ENCODE measurements around the gene UTS2.

UTS2 gene

DNA sequence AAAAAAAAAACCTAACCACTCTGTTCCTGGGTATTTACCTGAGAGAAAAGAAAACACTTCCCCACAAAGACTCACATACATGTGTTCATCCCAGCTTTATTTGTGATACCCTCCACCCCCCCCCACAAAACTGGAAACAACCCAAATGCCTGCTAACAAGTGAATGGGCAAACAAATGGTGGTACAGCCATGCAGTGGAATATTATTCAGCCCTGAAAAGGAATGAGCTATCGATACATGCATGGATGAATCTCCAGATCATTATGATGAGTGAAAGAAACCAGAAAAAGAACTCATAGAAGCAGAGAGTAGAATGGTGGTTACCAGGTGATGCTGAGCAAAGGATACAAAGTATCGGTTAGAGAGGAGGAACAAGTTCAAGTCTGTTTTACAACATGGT lies 38.0 kb upstream of the UTS2 start:
- TF ChIP-seq, protein P1, sequence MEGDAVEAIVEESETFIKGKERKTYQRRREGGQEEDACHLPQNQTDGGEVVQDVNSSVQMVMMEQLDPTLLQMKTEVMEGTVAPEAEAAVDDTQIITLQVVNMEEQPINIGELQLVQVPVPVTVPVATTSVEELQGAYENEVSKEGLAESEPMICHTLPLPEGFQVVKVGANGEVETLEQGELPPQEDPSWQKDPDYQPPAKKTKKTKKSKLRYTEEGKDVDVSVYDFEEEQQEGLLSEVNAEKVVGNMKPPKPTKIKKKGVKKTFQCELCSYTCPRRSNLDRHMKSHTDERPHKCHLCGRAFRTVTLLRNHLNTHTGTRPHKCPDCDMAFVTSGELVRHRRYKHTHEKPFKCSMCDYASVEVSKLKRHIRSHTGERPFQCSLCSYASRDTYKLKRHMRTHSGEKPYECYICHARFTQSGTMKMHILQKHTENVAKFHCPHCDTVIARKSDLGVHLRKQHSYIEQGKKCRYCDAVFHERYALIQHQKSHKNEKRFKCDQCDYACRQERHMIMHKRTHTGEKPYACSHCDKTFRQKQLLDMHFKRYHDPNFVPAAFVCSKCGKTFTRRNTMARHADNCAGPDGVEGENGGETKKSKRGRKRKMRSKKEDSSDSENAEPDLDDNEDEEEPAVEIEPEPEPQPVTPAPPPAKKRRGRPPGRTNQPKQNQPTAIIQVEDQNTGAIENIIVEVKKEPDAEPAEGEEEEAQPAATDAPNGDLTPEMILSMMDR (conservative IDR thresholded peaks at IDR 0.05; ENCODE audit: low read depth, low read length) = no peak
- DNase-seq (ENCODE audit: low read depth) = no peak
- no peak overlapping the region for H3K4me3 ChIP-seq (ENCODE audit: low read depth, low read length)

DNA sequence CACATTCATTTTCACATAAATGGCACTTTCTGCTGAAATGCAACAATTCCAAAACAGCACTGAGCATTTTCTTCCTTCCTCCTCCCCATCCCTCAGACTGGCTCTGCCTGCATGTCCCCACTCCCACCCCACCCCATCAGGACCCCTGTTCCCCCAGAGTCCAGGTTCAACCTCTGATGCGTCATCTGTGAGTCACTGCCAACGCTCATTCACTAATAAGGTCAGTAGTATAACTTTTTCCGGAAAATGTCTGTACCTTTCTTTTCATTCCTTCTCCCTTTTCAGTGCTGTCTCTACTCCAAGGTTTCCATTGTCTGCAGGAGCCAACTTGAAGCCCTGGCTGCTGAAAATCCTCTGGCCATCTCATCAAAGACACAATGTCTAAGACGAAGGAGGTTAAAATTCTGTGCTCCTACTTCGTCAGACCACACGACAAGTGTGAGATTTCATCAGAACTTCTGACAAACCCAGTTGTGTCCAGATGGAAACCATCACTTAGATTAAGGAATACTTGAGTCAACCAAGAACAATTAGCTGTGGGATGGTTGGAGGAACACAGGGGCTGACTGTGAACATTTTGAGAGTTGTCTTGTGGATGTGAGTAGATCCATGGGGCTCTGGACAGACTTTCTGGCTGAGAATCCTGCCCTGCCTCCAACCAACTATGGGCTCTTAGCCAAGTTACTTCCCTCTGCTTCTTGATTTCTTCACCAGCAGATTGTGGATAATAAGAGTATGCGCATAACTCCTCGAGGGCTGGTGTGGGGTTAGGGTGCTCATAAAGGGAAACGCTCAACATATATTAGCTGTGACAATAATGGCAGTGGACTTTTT lies 35.6 kb upstream of the UTS2 start:
- DNase-seq (ENCODE audit: low read depth) = peak; percentile 28
- TF ChIP-seq, protein P1 (conservative IDR thresholded peaks at IDR 0.05; ENCODE audit: low read depth, low read length) = no peak
- H3K4me3 ChIP-seq (ENCODE audit: low read depth, low read length) = no peak overlapping the region

DNA sequence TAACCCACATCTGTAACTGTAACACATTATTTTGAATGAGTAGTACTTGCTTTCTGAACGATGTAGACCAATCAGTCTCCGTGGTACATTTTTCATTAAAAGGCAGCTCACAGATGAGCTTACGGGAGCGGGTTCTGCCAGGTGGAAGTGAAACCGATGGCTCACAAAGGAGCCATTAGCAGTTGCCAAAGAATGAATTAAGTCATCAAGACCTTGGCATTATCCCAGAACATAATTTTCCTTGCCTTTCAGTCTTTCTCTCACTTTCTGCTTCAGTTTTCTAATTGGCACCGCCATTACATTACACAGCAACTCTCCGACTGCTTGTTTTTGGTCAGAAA lies 33.5 kb upstream of the UTS2 start:
- DNase-seq (ENCODE audit: low read depth) = no peak
- H3K4me3 ChIP-seq (ENCODE audit: low read depth, low read length) = no peak overlapping the region
- TF ChIP-seq, protein P1 (conservative IDR thresholded peaks at IDR 0.05; ENCODE audit: low read depth, low read length) = no peak

DNA sequence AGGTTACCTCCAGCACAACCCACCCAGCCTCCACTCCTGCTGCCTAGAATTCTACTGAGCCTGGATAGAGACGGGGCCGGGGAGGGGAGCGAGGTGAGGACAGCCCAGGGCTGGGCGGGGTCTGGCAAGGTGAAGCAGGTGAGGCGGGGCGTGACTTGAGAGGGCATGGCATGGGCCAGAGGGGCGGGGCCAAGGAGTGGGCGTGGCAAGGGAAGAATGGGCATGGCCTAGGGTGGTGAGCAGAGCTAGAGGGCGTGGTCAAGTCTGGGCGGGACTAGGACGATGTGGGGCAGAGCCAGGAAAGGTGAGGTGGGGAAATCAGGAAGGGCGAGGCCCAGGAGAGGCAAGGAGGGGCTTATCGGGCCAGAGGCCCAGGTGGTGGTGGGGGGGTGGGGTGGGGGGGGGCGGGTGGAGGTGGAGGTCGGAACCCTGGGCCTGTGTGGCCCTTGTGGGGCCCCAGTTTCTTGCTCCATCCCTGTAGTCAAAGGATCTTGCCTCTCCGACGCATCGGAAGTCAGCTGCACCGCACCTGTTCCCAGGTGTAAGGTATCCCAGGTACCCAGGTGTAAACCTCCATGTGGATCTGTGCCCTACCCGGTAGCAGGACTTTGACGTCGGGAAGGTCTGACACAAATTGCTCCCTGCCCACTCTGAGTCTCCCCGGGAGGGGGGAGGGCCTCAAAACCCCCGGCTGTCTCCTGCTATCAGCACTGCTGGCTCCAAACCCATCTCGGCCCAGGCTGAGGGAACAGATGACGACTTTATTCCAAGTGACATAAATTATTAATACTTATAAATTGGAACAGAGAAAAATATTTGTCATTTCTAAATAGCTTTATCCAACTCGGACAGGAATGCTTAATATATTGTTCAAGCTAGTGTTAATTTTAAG lies 32.9 kb upstream of the UTS2 start:
- no peak overlapping the region for H3K4me3 ChIP-seq (ENCODE audit: low read depth, low read length)
- TF ChIP-seq, protein P1 (conservative IDR thresholded peaks at IDR 0.05; ENCODE audit: low read depth, low read length) = no peak
- no peak for DNase-seq (ENCODE audit: low read depth)

DNA sequence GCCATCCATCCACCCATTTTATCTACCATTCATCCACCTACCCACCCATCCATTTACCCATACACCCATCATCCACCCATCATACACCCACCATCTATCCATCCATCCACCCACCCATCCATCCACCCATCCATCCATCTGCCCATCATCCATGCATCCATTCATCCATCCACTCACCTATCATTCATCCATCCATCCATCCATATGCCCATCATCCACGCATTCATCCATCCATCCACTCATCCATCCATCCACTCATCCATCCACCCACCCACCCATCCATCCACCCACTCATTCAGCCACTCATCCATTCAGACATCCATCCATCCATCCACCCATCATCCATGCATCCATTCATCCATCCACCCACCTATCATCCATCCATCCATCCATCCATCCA lies 31.9 kb upstream of the UTS2 start:
- DNase-seq (ENCODE audit: low read depth) = no peak
- TF ChIP-seq, protein P1 (conservative IDR thresholded peaks at IDR 0.05; ENCODE audit: low read depth, low read length) = no peak

DNA sequence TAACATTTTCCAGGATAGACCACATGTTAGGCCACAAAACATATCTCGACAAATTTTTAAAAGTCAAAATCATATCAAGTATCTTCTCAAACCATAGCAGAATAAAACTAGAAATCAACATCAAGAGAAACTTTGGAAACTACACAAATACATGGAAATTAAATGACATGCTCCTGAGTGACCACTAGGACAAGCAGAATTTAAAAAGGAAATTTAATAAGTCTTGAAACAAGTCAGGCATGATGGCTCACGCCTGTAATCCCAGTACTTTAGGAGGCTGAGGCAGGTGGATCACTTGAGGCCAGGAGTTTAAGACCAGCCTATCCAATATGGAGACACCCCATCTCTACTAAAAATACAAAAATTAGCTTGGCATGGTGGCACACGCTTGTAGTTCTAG lies 26.4 kb upstream of the UTS2 start:
- no peak for DNase-seq (ENCODE audit: low read depth)
- no peak overlapping the region for H3K4me3 ChIP-seq (ENCODE audit: low read depth, low read length)
- TF ChIP-seq, protein P1 (conservative IDR thresholded peaks at IDR 0.05; ENCODE audit: low read depth, low read length) = no peak

More for the DNA sequence above, 31.9 kb upstream of the UTS2 start:
- no peak overlapping the region for H3K4me3 ChIP-seq (ENCODE audit: low read depth, low read length)

All from choroid plexus epithelial cell (primary cell).